ENCODE measurements around the gene ATP6V0D1. TPM values are rescaled to one million over a fixed set of nuclear protein-coding genes. Genes with fewer than 3 reads are reported as not detected.

The ATP6V0D1 gene
- total and polyA plus RNA-seq, 8 donors: 48.5 to 185 (median 58.6) TPM

DNA sequence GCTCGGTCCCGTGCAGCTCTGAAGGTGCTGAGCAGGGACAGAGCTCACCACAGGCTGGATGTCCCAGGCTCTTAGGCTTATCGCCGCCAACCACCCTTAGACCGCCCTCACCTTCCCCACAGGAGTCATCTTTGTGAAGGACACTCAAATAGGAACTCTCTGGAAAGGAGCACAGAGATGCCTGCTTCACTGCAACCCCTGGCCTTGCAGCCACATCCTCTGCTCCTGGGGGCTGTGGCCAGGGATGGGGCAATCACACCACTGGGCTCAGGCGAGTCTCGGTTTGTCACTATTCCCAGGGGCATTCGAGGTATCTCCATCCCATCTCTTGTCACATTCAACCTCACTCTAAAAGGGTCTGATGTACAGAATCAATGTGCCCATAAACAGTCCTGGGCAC is 75.6 kb downstream of the ATP6V0D1 start:
- Histone ChIP-seq H3K4me1 (peaks cover 6 to 25% of the 10 kb centered on the region in 2 donors), H3K4me3 (no peak overlapping the region), H3K27me3 (no peaks in the 10 kb centered on the region), H3K27ac (peak overlapping the region; percentile 71 to 80), H3K9me3 (no peaks in the 10 kb centered on the region), H3K36me3 (no peaks in the 10 kb centered on the region)
- no peak for DNase-seq
- ATAC-seq: peak; percentile 39
- intact Hi-C loops (cut with DNase I): no loop called here
- no peak for TF ChIP-seq CTCF (IDR thresholded peaks at IDR 0.05)

DNA sequence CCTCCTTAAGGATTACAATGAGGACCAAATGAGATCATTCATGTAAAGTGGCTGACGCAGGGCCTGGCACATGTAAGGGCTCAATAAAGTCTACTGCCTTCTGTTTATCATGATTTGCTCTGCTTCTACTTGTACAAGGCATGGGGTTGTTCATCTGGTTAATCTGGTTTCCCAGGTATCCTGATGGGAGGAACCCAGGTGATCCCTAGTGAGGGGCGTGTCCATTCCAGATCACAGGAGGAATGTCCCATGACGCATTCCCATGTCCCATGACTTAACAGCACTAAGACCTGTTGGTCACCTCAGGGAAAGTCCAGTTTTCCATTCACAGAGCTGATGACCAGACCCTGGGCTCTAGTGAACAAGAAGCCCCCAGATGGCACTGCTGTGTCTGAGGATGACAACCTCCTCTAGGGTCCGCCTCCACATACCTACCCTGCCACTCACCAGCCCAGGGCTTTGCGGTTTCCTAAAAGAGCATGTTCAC is 76.2 kb downstream of the ATP6V0D1 start:
- DNase-seq (peak in 1 of 4 donors; percentile 90), ATAC-seq (peak; percentile 84)
- Histone ChIP-seq H3K36me3 (no peaks in the 10 kb centered on the region), H3K4me3 (no peak overlapping the region), H3K27ac (peak overlapping the region; percentile 71 to 80), H3K27me3 (no peaks in the 10 kb centered on the region), H3K9me3 (no peaks in the 10 kb centered on the region), H3K4me1 (peaks cover 6 to 28% of the 10 kb centered on the region in 2 donors)
- TF ChIP-seq CTCF (IDR thresholded peaks at IDR 0.05): no peak
- intact Hi-C loops (cut with DNase I): no loop called here

DNA sequence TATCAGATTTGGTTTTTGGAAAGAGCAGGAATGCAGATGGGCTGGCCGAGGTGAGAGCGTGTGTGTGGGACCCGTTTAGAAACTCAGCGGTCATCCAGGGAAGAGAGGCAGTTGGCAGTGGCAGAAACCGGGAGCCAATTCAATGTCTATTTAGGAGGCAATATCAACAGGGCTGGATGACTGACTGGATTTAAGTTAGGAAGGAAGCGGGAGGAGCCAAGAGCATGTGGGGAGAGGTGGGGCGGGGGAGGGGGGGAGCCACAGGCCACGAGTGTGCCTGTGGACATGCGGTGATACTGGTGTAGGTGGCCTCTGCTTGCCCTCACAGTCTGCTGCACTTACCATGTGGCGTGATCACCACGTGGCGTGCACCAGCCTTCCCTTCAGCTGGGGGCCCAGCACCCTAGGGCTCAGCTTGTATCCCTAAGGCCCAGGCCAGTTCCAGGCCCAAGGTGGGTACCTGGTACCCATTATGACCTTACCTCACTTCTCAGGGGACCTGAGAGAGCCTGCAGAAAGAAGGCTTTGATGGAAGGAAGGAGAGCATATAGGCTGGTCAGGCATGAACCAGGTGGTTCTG is 76.9 kb downstream of the ATP6V0D1 start:
- Histone ChIP-seq H3K27me3 (no peaks in the 10 kb centered on the region), H3K36me3 (no peaks in the 10 kb centered on the region), H3K4me1 (peaks cover 11 to 35% of the 10 kb centered on the region in 2 donors), H3K9me3 (no peaks in the 10 kb centered on the region), H3K4me3 (no peak overlapping the region), H3K27ac (peak overlapping the region; percentile 69 to 71)
- intact Hi-C loops (cut with DNase I): no loop called here
- DNase-seq: no peak
- ATAC-seq: peak; percentile 4
- TF ChIP-seq CTCF (IDR thresholded peaks at IDR 0.05): no peak

DNA sequence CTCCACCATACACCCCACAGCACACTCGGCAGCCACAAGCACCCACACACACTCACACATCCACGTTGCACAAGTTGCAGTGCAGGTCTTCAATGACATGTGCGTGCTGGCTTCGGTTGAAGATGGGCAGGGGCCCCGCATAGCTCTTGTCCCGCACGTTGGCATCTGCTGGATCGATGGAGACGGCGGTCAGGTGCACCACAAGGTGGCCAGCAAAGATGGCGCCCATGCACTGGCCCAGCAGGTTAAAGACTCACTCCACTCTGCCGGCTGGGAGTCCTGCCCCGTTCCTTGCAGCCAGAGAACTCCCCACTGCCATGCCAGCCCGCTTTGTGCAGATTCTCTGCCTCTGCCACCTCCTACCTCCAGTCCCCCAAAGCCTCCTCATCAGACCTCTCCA is 80.1 kb downstream of the ATP6V0D1 start:
- H3K36me3 ChIP-seq: no peaks in the 10 kb centered on the region
- H3K27ac ChIP-seq: no peak overlapping the region
- no peak for TF ChIP-seq CTCF (IDR thresholded peaks at IDR 0.05)
- intact Hi-C loops (cut with DNase I): no loop called here
- H3K4me1 ChIP-seq: peaks cover 22 to 33% of the 10 kb centered on the region in 2 donors
- ATAC-seq (no peak), DNase-seq (no peak)
- no peak overlapping the region for H3K4me3 ChIP-seq
- H3K27me3 ChIP-seq: peaks cover 0 to 6% of the 10 kb centered on the region in 2 donors
- H3K9me3 ChIP-seq: no peaks in the 10 kb centered on the region

GRCh38 chr16:67399749-67400704 is 80.9 kb downstream of the ATP6V0D1 start:
- Histone ChIP-seq H3K27me3 (peaks cover 0 to 14% of the 10 kb centered on the region in 2 donors), H3K36me3 (no peaks in the 10 kb centered on the region), H3K4me1 (peaks cover 31 to 42% of the 10 kb centered on the region in 2 donors), H3K9me3 (no peaks in the 10 kb centered on the region), H3K27ac (no peak overlapping the region), H3K4me3 (no peak overlapping the region)
- ATAC-seq (no peak), DNase-seq (no peak)
- intact Hi-C loops (cut with DNase I): no loop called here
- no peak for TF ChIP-seq CTCF (IDR thresholded peaks at IDR 0.05)

Measured in left lung (tissue), 10 donors.